ENCODE results near the gene CRELD2. TPM values are rescaled to one million over a fixed set of nuclear protein-coding genes. Genes with fewer than 3 reads are reported as not detected.
A peak's percentile ranks its signal among the peaks of the same experiment; 100 is the strongest.

Gene CRELD2
- total and polyA plus RNA-seq, 2 of the 13 experiments (the other 11 are each of a cell fraction or from before 2014, with no cell fraction given), result 17.2 to 44.7 TPM

DNA sequence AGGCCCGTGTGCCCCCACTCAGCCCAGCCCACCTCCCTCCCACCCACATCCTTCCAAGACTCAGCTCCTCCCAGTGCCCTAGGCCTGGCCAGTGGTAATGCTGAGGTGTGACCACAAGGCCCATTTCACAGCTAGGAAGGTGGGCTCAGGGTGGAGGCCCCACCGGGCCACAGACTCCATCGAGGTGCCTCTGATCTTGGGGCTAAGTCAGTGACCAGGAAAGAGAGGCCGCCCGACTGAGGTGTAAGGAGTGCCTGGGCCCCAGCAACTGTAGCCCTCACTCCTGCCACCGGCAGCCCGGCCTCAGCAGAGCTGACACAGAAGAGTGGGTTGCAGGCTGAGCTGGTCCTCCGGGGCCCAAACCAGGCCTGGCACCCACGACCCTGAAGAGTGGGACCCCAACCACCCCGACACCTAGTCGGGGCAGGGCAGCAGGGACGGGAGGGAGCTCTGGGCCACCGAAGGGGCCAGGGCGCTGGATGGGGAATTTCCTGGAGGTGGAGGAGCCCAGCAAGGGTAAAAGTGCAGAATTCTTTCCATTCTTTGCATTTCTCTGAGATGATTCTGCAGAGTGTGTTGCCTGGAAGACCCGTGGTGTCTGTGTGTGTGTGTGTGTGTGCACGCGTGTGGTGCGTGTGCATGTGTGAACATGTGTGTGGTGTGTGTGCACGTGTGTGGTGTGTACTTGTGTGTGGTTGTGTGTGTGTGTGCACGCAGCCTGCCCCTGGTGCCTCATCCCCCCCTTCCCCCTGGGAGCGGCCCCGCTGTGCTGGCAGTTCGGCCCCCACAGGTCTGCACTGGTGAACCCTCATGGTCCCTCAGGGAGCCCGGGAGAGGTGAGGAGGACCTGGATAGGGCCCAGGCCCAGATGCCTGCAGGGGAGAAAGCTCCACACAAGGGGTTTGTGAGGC, 33.8 kb downstream of the CRELD2 start (continued):
- no peak for TF ChIP-seq ETV6 (CRISPR knock-in tag; conservative IDR thresholded peaks at IDR 0.05)
- TF ChIP-seq MED1 (CRISPR knock-in tag; IDR thresholded peaks at IDR 0.05), result peak; percentile 89
- TF ChIP-seq ATF7-NPFF (CRISPR knock-in tag; IDR thresholded peaks at IDR 0.05; ENCODE audit: low read depth), result no peak; the same call in 1 of the 2 replicates
- no peak for TF ChIP-seq SSRP1 (CRISPR knock-in tag; IDR thresholded peaks at IDR 0.05)
- TF ChIP-seq SIX4 (CRISPR knock-in tag; IDR thresholded peaks at IDR 0.05), result no peak
- peak; percentile 87; the same call in 1 of the 2 replicates for TF ChIP-seq ARNTL (CRISPR knock-in tag; IDR thresholded peaks at IDR 0.05)
- 0 out of 2 replicates have a peak, but pooled peaks have one; percentile 29 for TF ChIP-seq ZNF124 (CRISPR knock-in tag; IDR thresholded peaks at IDR 0.05)
- peak; percentile 32; the same call in 1 of the 2 replicates for TF ChIP-seq FOXK1 (CRISPR knock-in tag; IDR thresholded peaks at IDR 0.05; ENCODE audit: borderline replicate concordance, low read depth)
- TF ChIP-seq ZNF121 (CRISPR knock-in tag; IDR thresholded peaks at IDR 0.05), result peak; percentile 74
- TF ChIP-seq, protein P1, sequence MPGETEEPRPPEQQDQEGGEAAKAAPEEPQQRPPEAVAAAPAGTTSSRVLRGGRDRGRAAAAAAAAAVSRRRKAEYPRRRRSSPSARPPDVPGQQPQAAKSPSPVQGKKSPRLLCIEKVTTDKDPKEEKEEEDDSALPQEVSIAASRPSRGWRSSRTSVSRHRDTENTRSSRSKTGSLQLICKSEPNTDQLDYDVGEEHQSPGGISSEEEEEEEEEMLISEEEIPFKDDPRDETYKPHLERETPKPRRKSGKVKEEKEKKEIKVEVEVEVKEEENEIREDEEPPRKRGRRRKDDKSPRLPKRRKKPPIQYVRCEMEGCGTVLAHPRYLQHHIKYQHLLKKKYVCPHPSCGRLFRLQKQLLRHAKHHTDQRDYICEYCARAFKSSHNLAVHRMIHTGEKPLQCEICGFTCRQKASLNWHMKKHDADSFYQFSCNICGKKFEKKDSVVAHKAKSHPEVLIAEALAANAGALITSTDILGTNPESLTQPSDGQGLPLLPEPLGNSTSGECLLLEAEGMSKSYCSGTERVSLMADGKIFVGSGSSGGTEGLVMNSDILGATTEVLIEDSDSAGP (CRISPR knock-in tag; IDR thresholded peaks at IDR 0.05; ENCODE audit: borderline replicate concordance), result peak; percentile 69
- peak; percentile 77; the same call in 1 of the 2 replicates for TF ChIP-seq ZNF788 (CRISPR knock-in tag; IDR thresholded peaks at IDR 0.05; ENCODE audit: borderline replicate concordance)
- no peak for TF ChIP-seq YY1 (IDR thresholded peaks at IDR 0.05; ENCODE audit: insufficient read depth, insufficient replicate concordance, low read depth, low read length)
- no peak for TF ChIP-seq ZSCAN31 (CRISPR knock-in tag; IDR thresholded peaks at IDR 0.05; ENCODE audit: low read depth)
- peak; percentile 32; the same call in 1 of the 2 replicates for TF ChIP-seq KAT7 (CRISPR knock-in tag; IDR thresholded peaks at IDR 0.05; ENCODE audit: borderline replicate concordance)
- TF ChIP-seq KAT2B (IDR thresholded peaks at IDR 0.05; ENCODE audit: borderline replicate concordance, low read depth, low read length), result no peak
- TF ChIP-seq SIX1 (CRISPR knock-in tag; IDR thresholded peaks at IDR 0.05; ENCODE audit: borderline replicate concordance), result no peak
- peak; percentile 79; the same call in 1 of the 2 replicates for TF ChIP-seq TBX3 (IDR thresholded peaks at IDR 0.05; ENCODE audit: borderline replicate concordance)
- peak; percentile 71; the same call in 1 of the 2 replicates for TF ChIP-seq ZNF563 (CRISPR knock-in tag; IDR thresholded peaks at IDR 0.05)
- TF ChIP-seq GFI1 (CRISPR knock-in tag; IDR thresholded peaks at IDR 0.05; ENCODE audit: borderline replicate concordance), result peak; percentile 64; the same call in 1 of the 2 replicates
- TF ChIP-seq ZSCAN30 (CRISPR knock-in tag; IDR thresholded peaks at IDR 0.05), result peak; percentile 41; the same call in 1 of the 2 replicates
- TF ChIP-seq FOXJ3 (CRISPR knock-in tag; IDR thresholded peaks at IDR 0.05; ENCODE audit: borderline replicate concordance), result peak; percentile 14; the same call in 1 of the 2 replicates
- peak; percentile 29; the same call in 1 of the 2 replicates for TF ChIP-seq PHF8 (CRISPR knock-in tag; IDR thresholded peaks at IDR 0.05)
- TF ChIP-seq ZNF350 (CRISPR knock-in tag; IDR thresholded peaks at IDR 0.05; ENCODE audit: borderline replicate concordance, low read depth), result peak; percentile 47; the same call in 1 of the 2 replicates
- TF ChIP-seq MEIS2 (CRISPR knock-in tag; IDR thresholded peaks at IDR 0.05), result 0 out of 2 replicates have a peak, but pooled peaks have one; percentile 36
- TF ChIP-seq ZSCAN12 (CRISPR knock-in tag; IDR thresholded peaks at IDR 0.05), result no peak; the same call in 1 of the 2 replicates
- peak; percentile 42; the same call in 1 of the 2 replicates for TF ChIP-seq FOXC1 (CRISPR knock-in tag; IDR thresholded peaks at IDR 0.05; ENCODE audit: borderline replicate concordance)
- TF ChIP-seq ZNF44 (CRISPR knock-in tag; IDR thresholded peaks at IDR 0.05), result no peak
- TF ChIP-seq, protein P2, sequence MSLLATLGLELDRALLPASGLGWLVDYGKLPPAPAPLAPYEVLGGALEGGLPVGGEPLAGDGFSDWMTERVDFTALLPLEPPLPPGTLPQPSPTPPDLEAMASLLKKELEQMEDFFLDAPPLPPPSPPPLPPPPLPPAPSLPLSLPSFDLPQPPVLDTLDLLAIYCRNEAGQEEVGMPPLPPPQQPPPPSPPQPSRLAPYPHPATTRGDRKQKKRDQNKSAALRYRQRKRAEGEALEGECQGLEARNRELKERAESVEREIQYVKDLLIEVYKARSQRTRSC (CRISPR knock-in tag; IDR thresholded peaks at IDR 0.05; ENCODE audit: low read depth), result no peak

Data from HepG2 (cell line).